ENCODE results near the gene IRF7. TPM values are rescaled to one million over a fixed set of nuclear protein-coding genes. Genes with fewer than 3 reads are reported as not detected.

The IRF7 gene
- total and polyA plus RNA-seq, 4 experiments from 2014 or later: 20.8 to 76.6 (median 52.5) TPM

- Mint-ChIP-seq H3K4me3 (no peak overlapping the region), H3K36me3 (peaks cover 0 to 6% of the 10 kb centered on the region in 2 donors), H3K27ac (no peak overlapping the region), H3K9me3 (peaks cover 0 to 4% (median 0%) of the 10 kb centered on the region in 8 donors), H3K27me3 (peaks cover 12 to 19% of the 10 kb centered on the region in 2 donors), H3K4me1 (peaks cover 14 to 23% (median 17%) of the 10 kb centered on the region in 4 donors)
- DNase-seq: peak in 1 of 5 donors; percentile 25
- Histone ChIP-seq H3K9me3 (ENCODE audit: control insufficient read depth in 1 of 2, low read length in 2 of 2) (no peaks in the 10 kb centered on the region), H3K4me3 (ENCODE audit: low read length in 2 of 2) (no peak overlapping the region), H3K27ac (ENCODE audit: low read depth, low read length) (no peak overlapping the region), H3K27me3 (ENCODE audit: insufficient read depth, low read length) (no peaks in the 10 kb centered on the region), H3K36me3 (ENCODE audit: insufficient read depth, low read length) (no peaks in the 10 kb centered on the region), H3K4me1 (ENCODE audit: insufficient read depth, low read length) (peaks cover 15% of the 10 kb centered on the region)
- intact Hi-C loops (cut with micrococcal nuclease): no loop called here
- ChIA-PET POLR2A (ENCODE audit: partially characterized antibody) (interaction anchor here (1.1 kb wide), 1 partner anchor 10 kb away, joined by 4 read pairs; the partner anchor contains the start of gene IRF7), CTCF (ENCODE audit: partially characterized antibody) (no interaction called here)
Measured at GRCh38 chr11:625636-626268, 10.0 kb upstream of the IRF7 start.

- H3K4me3 Mint-ChIP-seq: no peak within 1 kb of the TSS
- peak in 1 of 5 donors; percentile 36 for DNase-seq
- H3K27ac ChIP-seq (ENCODE audit: low read depth, low read length): no peak within 1 kb of the TSS
- H3K4me1 Mint-ChIP-seq: peaks cover 14 to 23% (median 17%) of the 10 kb centered on the region in 4 donors
- H3K9me3 ChIP-seq (ENCODE audit: control insufficient read depth in 1 of 2, low read length in 2 of 2): no peaks in the 10 kb centered on the region
- no peak within 1 kb of the TSS for H3K4me3 ChIP-seq (ENCODE audit: low read length in 2 of 2)
- POLR2A ChIA-PET (ENCODE audit: partially characterized antibody): no interaction called here
- H3K27me3 Mint-ChIP-seq: peaks cover 12 to 17% of the 10 kb centered on the region in 2 donors
- intact Hi-C loops (cut with micrococcal nuclease): no loop called here
- H3K36me3 ChIP-seq (ENCODE audit: insufficient read depth, low read length): no peaks in the 10 kb centered on the region
- CTCF ChIA-PET (ENCODE audit: partially characterized antibody): no interaction called here
- H3K4me1 ChIP-seq (ENCODE audit: insufficient read depth, low read length): peaks cover 15% of the 10 kb centered on the region
- H3K9me3 Mint-ChIP-seq: peaks cover 0 to 4% (median 0%) of the 10 kb centered on the region in 8 donors
- H3K36me3 Mint-ChIP-seq: peaks cover 0 to 6% of the 10 kb centered on the region in 2 donors
- H3K27me3 ChIP-seq (ENCODE audit: insufficient read depth, low read length): no peaks in the 10 kb centered on the region
- H3K27ac Mint-ChIP-seq: no peak within 1 kb of the TSS
Measured at GRCh38 chr11:624705-625635, 9.2 kb upstream of the IRF7 start, which contains the start of gene CDHR5. Gene CDHR5, minus strand, starts transcription at chr11:624955. Its CDS starts 53 bp downstream, at chr11:624902.

GRCh38 chr11:623999-624704 is 8.4 kb upstream of the IRF7 start:
- Histone ChIP-seq H3K27ac (ENCODE audit: low read depth, low read length) (no peak overlapping the region), H3K4me3 (ENCODE audit: low read length in 2 of 2) (no peak overlapping the region), H3K4me1 (ENCODE audit: insufficient read depth, low read length) (peaks cover 10% of the 10 kb centered on the region), H3K9me3 (ENCODE audit: control insufficient read depth in 1 of 2, low read length in 2 of 2) (no peaks in the 10 kb centered on the region), H3K27me3 (ENCODE audit: insufficient read depth, low read length) (no peaks in the 10 kb centered on the region), H3K36me3 (ENCODE audit: insufficient read depth, low read length) (no peaks in the 10 kb centered on the region)
- Mint-ChIP-seq H3K36me3 (peaks cover 0 to 6% of the 10 kb centered on the region in 2 donors), H3K4me3 (no peak overlapping the region), H3K27ac (no peak overlapping the region), H3K4me1 (peaks cover 9 to 17% (median 12%) of the 10 kb centered on the region in 4 donors), H3K27me3 (peaks cover 9 to 12% of the 10 kb centered on the region in 2 donors), H3K9me3 (peaks cover 0 to 4% (median 0%) of the 10 kb centered on the region in 8 donors)
- CTCF ChIA-PET (ENCODE audit: partially characterized antibody): no interaction called here
- intact Hi-C loops (cut with micrococcal nuclease): no loop called here
- DNase-seq: peak in 1 of 5 donors; percentile 42
- POLR2A ChIA-PET (ENCODE audit: partially characterized antibody): no interaction called here

- no peaks in the 10 kb centered on the region for H3K9me3 ChIP-seq (ENCODE audit: control insufficient read depth in 1 of 2, low read length in 2 of 2)
- peaks cover 3% of the 10 kb centered on the region for H3K4me1 ChIP-seq (ENCODE audit: insufficient read depth, low read length)
- ChIA-PET CTCF (ENCODE audit: partially characterized antibody) (no interaction called here), POLR2A (ENCODE audit: partially characterized antibody) (no interaction called here)
- peak in 1 of 5 donors; percentile 35 for DNase-seq
- intact Hi-C loops (cut with micrococcal nuclease): no loop called here
- Mint-ChIP-seq H3K36me3 (peaks cover 0 to 4% of the 10 kb centered on the region in 2 donors), H3K4me3 (no peak overlapping the region), H3K27ac (peak overlapping the region in 1 of 7 donors; percentile 72), H3K9me3 (peaks cover 0 to 2% (median 0%) of the 10 kb centered on the region in 8 donors), H3K4me1 (peaks cover 4 to 10% (median 5%) of the 10 kb centered on the region in 4 donors), H3K27me3 (peaks cover 7 to 9% of the 10 kb centered on the region in 2 donors)
- H3K27ac ChIP-seq (ENCODE audit: low read depth, low read length): no peak overlapping the region
- H3K36me3 ChIP-seq (ENCODE audit: insufficient read depth, low read length): no peaks in the 10 kb centered on the region
- H3K27me3 ChIP-seq (ENCODE audit: insufficient read depth, low read length): no peaks in the 10 kb centered on the region
- H3K4me3 ChIP-seq (ENCODE audit: low read length in 2 of 2): no peak overlapping the region
Measured at GRCh38 chr11:623349-623869, 7.7 kb upstream of the IRF7 start.

GRCh38 chr11:621838-622237 is 6.1 kb upstream of the IRF7 start:
- ChIA-PET CTCF (ENCODE audit: partially characterized antibody) (no interaction called here), POLR2A (ENCODE audit: partially characterized antibody) (no interaction called here)
- peaks cover 0 to 3% of the 10 kb centered on the region in 2 donors for H3K36me3 Mint-ChIP-seq
- H3K9me3 Mint-ChIP-seq: no peaks in the 10 kb centered on the region
- no peaks in the 10 kb centered on the region for H3K4me1 Mint-ChIP-seq
- H3K27ac Mint-ChIP-seq: peak overlapping the region in 2 of 7 donors; percentile 22 to 40
- no peaks in the 10 kb centered on the region for H3K9me3 ChIP-seq (ENCODE audit: control insufficient read depth in 1 of 2, low read length in 2 of 2)
- peak in 1 of 5 donors; percentile 27 for DNase-seq
- peak overlapping the region in 1 of 8 donors; percentile 7 for H3K4me3 Mint-ChIP-seq
- peaks cover 1 to 5% of the 10 kb centered on the region in 2 donors for H3K27me3 Mint-ChIP-seq
- intact Hi-C loops (cut with micrococcal nuclease): no loop called here
- H3K27me3 ChIP-seq (ENCODE audit: insufficient read depth, low read length): no peaks in the 10 kb centered on the region
- H3K27ac ChIP-seq (ENCODE audit: low read depth, low read length): no peak overlapping the region
- no peaks in the 10 kb centered on the region for H3K4me1 ChIP-seq (ENCODE audit: insufficient read depth, low read length)
- no peak overlapping the region for H3K4me3 ChIP-seq (ENCODE audit: low read length in 2 of 2)
- no peaks in the 10 kb centered on the region for H3K36me3 ChIP-seq (ENCODE audit: insufficient read depth, low read length)

GRCh38 chr11:620935-621814 is 5.4 kb upstream of the IRF7 start:
- Histone ChIP-seq H3K4me3 (ENCODE audit: low read length in 2 of 2) (no peak overlapping the region), H3K9me3 (ENCODE audit: control insufficient read depth in 1 of 2, low read length in 2 of 2) (no peaks in the 10 kb centered on the region), H3K36me3 (ENCODE audit: insufficient read depth, low read length) (no peaks in the 10 kb centered on the region), H3K4me1 (ENCODE audit: insufficient read depth, low read length) (peaks cover 5% of the 10 kb centered on the region), H3K27me3 (ENCODE audit: insufficient read depth, low read length) (no peaks in the 10 kb centered on the region), H3K27ac (ENCODE audit: low read depth, low read length) (no peak overlapping the region)
- peaks cover 0 to 5% (median 4%) of the 10 kb centered on the region in 4 donors for H3K4me1 Mint-ChIP-seq
- peak in 1 of 5 donors; percentile 35 for DNase-seq
- no peak overlapping the region for H3K4me3 Mint-ChIP-seq
- POLR2A ChIA-PET (ENCODE audit: partially characterized antibody): no interaction called here
- intact Hi-C loops (cut with micrococcal nuclease): no loop called here
- H3K9me3 Mint-ChIP-seq: peaks cover 0 to 2% (median 0%) of the 10 kb centered on the region in 8 donors
- no peak overlapping the region for H3K27ac Mint-ChIP-seq
- peaks cover 1 to 5% of the 10 kb centered on the region in 2 donors for H3K27me3 Mint-ChIP-seq
- CTCF ChIA-PET (ENCODE audit: partially characterized antibody): no interaction called here
- H3K36me3 Mint-ChIP-seq: peaks cover 0 to 3% of the 10 kb centered on the region in 2 donors
